Measurements from ENCODE around the gene P2RY2.

- TF ChIP-seq CTCF (IDR thresholded peaks at IDR 0.05; ENCODE audit: insufficient read depth, low read length): no peak
- no peak for TF ChIP-seq REST (IDR thresholded peaks at IDR 0.05; ENCODE audit: insufficient replicate concordance, low read depth)
- TF ChIP-seq POLR2AphosphoS5 (IDR thresholded peaks at IDR 0.05; ENCODE audit: low read depth): no peak; the same call in none of the 2 replicates
Measured at GRCh38 chr11:73185680-73186293, 32.3 kb upstream of the P2RY2 start.
